Left ventricle myocardium inferior (tissue), 1 donor: ENCODE data around the gene KRTAP10-9. TPM values are rescaled to one million over a fixed set of nuclear protein-coding genes. Genes with fewer than 3 reads are reported as not detected.
A peak's percentile ranks its signal among the peaks of the same experiment; 100 is the strongest.

Experiments used
- DNase-seq: peaks from one replicate; pipeline ENCODE4 v3.0.0-alpha.2; 2020
- H3K27ac ChIP-seq: fragments of 200-600 bp; replicated peaks from 2 replicates; pipeline ENCODE4 v1.8.0; 2021
- H3K27me3 ChIP-seq: fragments of 200-600 bp; 2 replicates; pipeline ENCODE4 v1.8.0; 2021; ENCODE audit warnings: low read depth
- H3K36me3 ChIP-seq: fragments of 200-600 bp; 2 replicates; pipeline ENCODE4 v1.8.0; 2021
- H3K4me1 ChIP-seq: fragments of 200-600 bp; 2 replicates; pipeline ENCODE4 v1.8.0; 2021
- H3K4me3 ChIP-seq: fragments of 200-600 bp; 2 replicates; pipeline ENCODE4 v1.8.0; 2021; ENCODE audit warnings: mild to moderate bottlenecking, moderate library complexity
- H3K9me3 ChIP-seq: fragments of 200-600 bp; replicated peaks from 2 replicates; pipeline ENCODE4 v1.8.0; 2021
- intact Hi-C: fragments of 100-400 bp; cut with micrococcal nuclease; formaldehyde crosslinking; loops from one replicate; pipeline ENCODE4 v1.11.0; 2022
- total RNA-seq: library from RNA; stranded (reverse); fragmentation: NEBNext Ultra II Directional; extraction: Animal tissue kit (Norgen Biotek cat#: 25700); gene quantifications from one replicate; pipeline ENCODE4 v1.2.1, GENCODE V29; 2021
- TF ChIP-seq, protein P1 (sequence below): fragments of 200-600 bp; IDR thresholded peaks from 2 replicates; pipeline ENCODE4 v1.8.0; 2021; ENCODE audit warnings: antibody characterized with exemption, mild to moderate bottlenecking, borderline replicate concordance
- donor health status: DM: no; HTN: yes; CAD: no; lungs with severe emphysema.

KRTAP10-9 gene
- total RNA-seq, 1 donor from 2014 or later = not detected

DNA sequence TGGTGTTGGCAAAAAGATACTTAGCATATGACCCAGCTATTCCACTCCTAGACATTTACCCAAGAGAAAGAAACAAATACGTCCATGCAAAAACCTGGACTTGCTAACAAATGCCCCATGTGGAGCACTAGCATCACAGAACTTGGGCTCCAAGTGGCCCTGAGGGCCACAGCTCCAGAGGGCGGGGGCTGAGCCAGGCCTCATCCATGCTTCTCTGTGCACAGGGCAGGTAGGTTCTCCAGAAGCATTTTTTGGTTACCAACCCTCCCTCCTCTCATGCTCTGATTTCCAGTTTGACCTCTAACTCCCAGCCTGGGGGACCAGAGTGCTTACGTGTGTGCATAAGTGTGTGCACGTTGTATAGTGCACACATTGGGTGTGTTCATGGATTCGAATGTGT is 37.8 kb downstream of the KRTAP10-9 start:
- DNase-seq = no peak
- no peaks in the 10 kb centered on the region for H3K4me1 ChIP-seq
- H3K4me3 ChIP-seq = no peak overlapping the region
- TF ChIP-seq, protein P1, sequence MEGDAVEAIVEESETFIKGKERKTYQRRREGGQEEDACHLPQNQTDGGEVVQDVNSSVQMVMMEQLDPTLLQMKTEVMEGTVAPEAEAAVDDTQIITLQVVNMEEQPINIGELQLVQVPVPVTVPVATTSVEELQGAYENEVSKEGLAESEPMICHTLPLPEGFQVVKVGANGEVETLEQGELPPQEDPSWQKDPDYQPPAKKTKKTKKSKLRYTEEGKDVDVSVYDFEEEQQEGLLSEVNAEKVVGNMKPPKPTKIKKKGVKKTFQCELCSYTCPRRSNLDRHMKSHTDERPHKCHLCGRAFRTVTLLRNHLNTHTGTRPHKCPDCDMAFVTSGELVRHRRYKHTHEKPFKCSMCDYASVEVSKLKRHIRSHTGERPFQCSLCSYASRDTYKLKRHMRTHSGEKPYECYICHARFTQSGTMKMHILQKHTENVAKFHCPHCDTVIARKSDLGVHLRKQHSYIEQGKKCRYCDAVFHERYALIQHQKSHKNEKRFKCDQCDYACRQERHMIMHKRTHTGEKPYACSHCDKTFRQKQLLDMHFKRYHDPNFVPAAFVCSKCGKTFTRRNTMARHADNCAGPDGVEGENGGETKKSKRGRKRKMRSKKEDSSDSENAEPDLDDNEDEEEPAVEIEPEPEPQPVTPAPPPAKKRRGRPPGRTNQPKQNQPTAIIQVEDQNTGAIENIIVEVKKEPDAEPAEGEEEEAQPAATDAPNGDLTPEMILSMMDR = no peak
- H3K36me3 ChIP-seq = no peaks in the 10 kb centered on the region
- peaks cover 5% of the 10 kb centered on the region for H3K27me3 ChIP-seq
- H3K27ac ChIP-seq = no peak overlapping the region
- H3K9me3 ChIP-seq = peaks cover 20% of the 10 kb centered on the region
- intact Hi-C loops = no loop called here

DNA sequence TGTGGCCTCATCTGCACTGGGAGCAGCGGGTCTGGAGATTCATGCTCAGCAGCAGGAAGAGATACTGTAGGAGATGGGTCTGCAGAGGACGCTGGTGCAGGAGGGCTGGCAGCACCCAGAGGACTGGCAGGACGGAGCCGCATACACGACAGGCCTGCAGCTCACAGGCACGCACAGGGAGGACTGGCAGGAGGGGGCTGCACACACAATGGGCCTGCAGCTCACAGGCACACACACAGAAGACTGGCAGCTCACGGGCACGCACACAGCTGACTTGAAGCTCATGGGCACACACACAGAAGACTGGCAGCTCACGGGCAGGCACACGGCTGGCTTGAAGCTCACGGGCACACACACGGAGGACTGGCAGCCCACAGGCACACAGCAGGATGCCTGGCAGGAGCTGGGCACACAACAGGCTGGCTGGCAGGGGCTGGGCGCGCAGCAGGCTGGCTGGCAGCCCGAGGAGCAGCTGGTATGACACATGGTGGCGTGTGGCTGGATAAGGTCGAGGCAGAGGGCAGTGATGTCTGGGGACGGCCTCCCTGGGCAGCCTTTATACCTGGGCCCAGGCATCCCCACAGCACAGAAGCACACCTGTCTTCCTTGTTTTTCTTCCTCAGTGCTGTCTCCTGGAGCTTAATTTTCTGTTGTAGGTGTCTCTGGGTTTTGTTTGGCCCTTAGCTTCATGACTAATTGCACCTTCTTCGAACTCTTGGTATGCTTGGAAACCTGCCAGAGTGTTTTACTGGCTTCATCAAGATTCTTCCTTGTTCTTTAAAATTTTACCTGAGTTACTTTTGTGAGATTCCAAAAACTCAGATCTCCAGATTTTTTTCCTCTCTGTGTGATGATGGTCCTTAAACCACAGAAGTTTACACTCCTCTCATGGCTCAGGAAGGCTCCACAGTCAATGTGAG is 39.8 kb downstream of the KRTAP10-9 start, which contains the start of gene KRTAP12-2:
TSS of gene KRTAP12-2 (minus strand) at position 527 of the 920 bp plus-strand sequence. CDS start at position 486, 41 bp downstream.
- peak; percentile 71 for DNase-seq
- intact Hi-C loops = no loop called here

DNA sequence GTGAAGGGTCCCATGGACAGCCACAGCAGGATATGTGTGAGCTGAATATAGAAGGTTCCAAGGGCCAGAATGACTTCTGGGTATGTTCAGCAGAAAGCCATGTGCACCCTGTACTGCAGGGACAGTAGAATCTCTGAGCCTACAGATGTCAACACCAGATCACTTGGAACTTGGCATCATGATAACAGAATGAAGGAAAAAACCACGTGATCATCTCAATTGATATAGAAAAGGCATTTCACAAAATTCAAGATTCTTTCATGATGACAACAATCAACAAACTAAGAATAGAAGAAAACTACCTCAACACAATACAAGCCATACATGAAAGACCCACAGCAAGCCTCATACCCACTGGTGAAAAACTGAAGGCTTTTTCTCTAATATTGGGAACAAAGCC is 40.7 kb downstream of the KRTAP10-9 start:
- Histone ChIP-seq H3K27me3 (peaks cover 5% of the 10 kb centered on the region), H3K27ac (no peak overlapping the region), H3K36me3 (no peaks in the 10 kb centered on the region), H3K9me3 (peaks cover 47% of the 10 kb centered on the region), H3K4me1 (no peaks in the 10 kb centered on the region), H3K4me3 (no peak overlapping the region)
- TF ChIP-seq, protein P1 = no peak
- intact Hi-C loops = no loop called here
- DNase-seq = no peak

More for the DNA sequence above, 39.8 kb downstream of the KRTAP10-9 start, which contains the start of gene KRTAP12-2:
- TF ChIP-seq, protein P1 = no peak
- no peak within 1 kb of the TSS for H3K4me3 ChIP-seq
- no peaks in the 10 kb centered on the region for H3K4me1 ChIP-seq
- H3K27ac ChIP-seq = peak within 1 kb of the TSS; percentile 44
- H3K9me3 ChIP-seq = peaks cover 37% of the 10 kb centered on the region
- H3K36me3 ChIP-seq = no peaks in the 10 kb centered on the region
- peaks cover 5% of the 10 kb centered on the region for H3K27me3 ChIP-seq

DNA sequence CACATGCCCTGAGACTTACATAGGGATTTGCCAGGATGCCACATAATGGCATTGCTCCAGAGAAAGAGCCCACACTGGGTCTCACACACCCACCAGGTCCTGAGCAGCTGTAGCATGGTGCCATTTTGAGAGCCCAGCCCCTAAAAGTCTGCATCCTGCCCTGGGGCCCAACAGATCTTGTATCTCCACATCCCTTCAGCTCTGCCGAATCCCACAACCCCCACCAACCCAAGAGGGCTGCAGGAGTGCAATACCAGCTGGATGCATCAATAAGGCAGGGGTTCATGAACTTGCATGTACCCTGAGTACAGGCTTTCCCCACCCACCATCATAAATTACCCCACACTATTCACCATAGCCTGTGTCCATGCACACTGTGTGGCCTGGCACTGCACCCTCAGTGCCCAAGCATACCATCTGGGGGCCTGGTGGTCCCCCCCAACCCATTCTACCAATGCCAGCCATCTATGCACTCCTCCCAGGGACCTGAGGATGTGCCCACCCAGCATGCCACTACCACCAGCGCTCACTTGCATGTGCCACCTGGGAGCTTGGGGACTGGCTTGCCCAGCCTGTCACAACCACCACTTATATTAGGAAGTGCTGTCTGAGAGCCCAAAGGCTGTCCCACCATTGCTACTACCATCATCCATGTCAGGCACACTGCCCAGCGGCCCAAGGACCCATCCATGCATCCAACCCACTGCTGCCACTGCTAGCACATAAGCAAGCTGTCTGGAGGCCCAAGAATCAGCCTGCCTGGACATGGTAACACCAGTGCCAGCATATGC is 43.9 kb downstream of the KRTAP10-9 start:
- TF ChIP-seq, protein P1 = no peak
- Histone ChIP-seq H3K27ac (no peak overlapping the region), H3K9me3 (peaks cover 42% of the 10 kb centered on the region), H3K36me3 (no peaks in the 10 kb centered on the region), H3K4me1 (no peaks in the 10 kb centered on the region), H3K4me3 (no peak overlapping the region), H3K27me3 (peaks cover 5% of the 10 kb centered on the region)
- no peak for DNase-seq
- intact Hi-C loops = no loop called here

DNA sequence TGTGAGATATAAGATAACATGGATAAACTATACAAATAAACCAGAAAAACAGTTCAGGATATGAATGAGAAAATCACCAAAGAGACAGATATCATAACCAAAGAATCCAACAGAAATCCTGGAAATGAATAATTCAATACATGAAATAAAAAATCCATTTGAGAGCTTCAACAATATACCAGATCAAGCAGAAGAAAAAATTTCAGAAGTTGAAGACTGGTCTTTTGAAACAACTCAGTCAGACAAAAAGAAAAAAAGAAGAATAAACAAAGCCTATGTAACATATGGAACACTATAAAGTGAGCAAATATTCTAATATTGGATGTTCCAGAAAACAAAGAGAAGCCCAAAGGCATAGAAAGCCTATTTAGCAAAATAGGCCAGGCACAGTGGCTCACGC is 45.0 kb downstream of the KRTAP10-9 start:
- no peak for DNase-seq
- peaks cover 42% of the 10 kb centered on the region for H3K9me3 ChIP-seq
- H3K4me1 ChIP-seq = no peaks in the 10 kb centered on the region
- H3K4me3 ChIP-seq = no peak overlapping the region
- no peaks in the 10 kb centered on the region for H3K36me3 ChIP-seq
- H3K27ac ChIP-seq = no peak overlapping the region
- intact Hi-C loops = no loop called here
- peaks cover 5% of the 10 kb centered on the region for H3K27me3 ChIP-seq
- TF ChIP-seq, protein P1 = no peak
